Right kidney (tissue), 9 donors: ENCODE results near the gene BNIP1.
A peak's percentile ranks its signal among the peaks of the same experiment; 100 is the strongest.
"Not testable (repeated sequence)": the region's sequence is repeated elsewhere in the genome, so short reads cannot be mapped to it uniquely, and the experiment has no call there.

Source experiments
- DNase-seq: peaks from one replicate; pipeline ENCODE4 v3.0.0-alpha.2; 2016
- long read RNA-seq, 8 donors: transcript quantifications; one replicate each; lab custom pipeline, GENCODE V29; 2026

BNIP1 gene, protein sequence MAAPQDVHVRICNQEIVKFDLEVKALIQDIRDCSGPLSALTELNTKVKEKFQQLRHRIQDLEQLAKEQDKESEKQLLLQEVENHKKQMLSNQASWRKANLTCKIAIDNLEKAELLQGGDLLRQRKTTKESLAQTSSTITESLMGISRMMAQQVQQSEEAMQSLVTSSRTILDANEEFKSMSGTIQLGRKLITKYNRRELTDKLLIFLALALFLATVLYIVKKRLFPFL
- long read RNA-seq, donor 1, transcript BNIP1-202 (6 exons, 1,184 nt): major isoform, 7 of 7 reads
- long read RNA-seq, donor 1, partial matches to known transcripts: 0 of 7 reads
- long read RNA-seq, donor 1, other reads (novel, unspliced or antisense): 0 of 7 reads
- long read RNA-seq, donor 2, transcript BNIP1-202 (6 exons, 1,184 nt): major isoform, 7 of 13 reads
- long read RNA-seq, donor 2, partial matches to known transcripts: 6 of 13 reads
- long read RNA-seq, donor 2, other reads (novel, unspliced or antisense): 0 of 13 reads
- long read RNA-seq, donor 3, transcript BNIP1-202 (6 exons, 1,184 nt): major isoform, 5 of 5 reads
- long read RNA-seq, donor 3, partial matches to known transcripts: 0 of 5 reads
- long read RNA-seq, donor 3, other reads (novel, unspliced or antisense): 0 of 5 reads
- long read RNA-seq, donor 4, transcript BNIP1-202 (6 exons, 1,184 nt): major isoform, 9 of 10 reads
- long read RNA-seq, donor 4, partial matches to known transcripts: 0 of 10 reads
- long read RNA-seq, donor 4, other reads (novel, unspliced or antisense): 0 of 10 reads
- long read RNA-seq, donor 5, transcript BNIP1-202 (6 exons, 1,184 nt): major isoform, 6 of 7 reads
- long read RNA-seq, donor 5, partial matches to known transcripts: 0 of 7 reads
- long read RNA-seq, donor 5, other reads (novel, unspliced or antisense): 0 of 7 reads
- long read RNA-seq, donor 6, transcript BNIP1-202 (6 exons, 1,184 nt): major isoform, 5 of 6 reads
- long read RNA-seq, donor 6, partial matches to known transcripts: 0 of 6 reads
- long read RNA-seq, donor 6, other reads (novel, unspliced or antisense): 0 of 6 reads
- long read RNA-seq, donor 7, transcript BNIP1-202 (6 exons, 1,184 nt): major isoform, 10 of 11 reads
- long read RNA-seq, donor 7, partial matches to known transcripts: 0 of 11 reads
- long read RNA-seq, donor 7, other reads (novel, unspliced or antisense): 0 of 11 reads
- long read RNA-seq, donor 8, transcript BNIP1-202 (6 exons, 1,184 nt): major isoform, 14 of 15 reads
- long read RNA-seq, donor 8, partial matches to known transcripts: 0 of 15 reads
- long read RNA-seq, donor 8, other reads (novel, unspliced or antisense): 0 of 15 reads

- DNase-seq: peak; percentile 97
Measured at GRCh38 chr5:173144200-173145176, at the start of gene BNIP1. Gene BNIP1, plus strand, starts transcription at chr5:173144531. Its CDS starts 15 bp downstream, at chr5:173144546.

DNA sequence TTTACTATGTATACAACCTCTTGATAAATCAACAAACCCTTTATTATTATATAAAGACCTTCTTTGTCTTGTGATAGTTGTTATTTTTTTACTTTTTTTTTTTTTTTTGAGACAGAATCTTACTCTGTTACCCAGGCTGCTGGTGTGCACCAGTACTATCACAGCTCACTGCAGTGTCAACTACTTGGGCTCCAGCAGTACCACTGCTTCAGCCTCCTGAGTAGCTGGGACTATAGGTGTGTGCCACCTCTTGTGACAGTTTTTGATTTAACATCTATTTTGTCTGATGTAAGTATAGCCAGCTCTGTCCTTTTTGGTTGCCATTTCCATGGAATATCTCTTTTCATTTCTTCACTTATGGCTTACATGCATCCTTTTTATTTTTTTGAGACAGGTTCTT lies 45.5 kb upstream of the BNIP1 start:
- DNase-seq: no peak

DNA sequence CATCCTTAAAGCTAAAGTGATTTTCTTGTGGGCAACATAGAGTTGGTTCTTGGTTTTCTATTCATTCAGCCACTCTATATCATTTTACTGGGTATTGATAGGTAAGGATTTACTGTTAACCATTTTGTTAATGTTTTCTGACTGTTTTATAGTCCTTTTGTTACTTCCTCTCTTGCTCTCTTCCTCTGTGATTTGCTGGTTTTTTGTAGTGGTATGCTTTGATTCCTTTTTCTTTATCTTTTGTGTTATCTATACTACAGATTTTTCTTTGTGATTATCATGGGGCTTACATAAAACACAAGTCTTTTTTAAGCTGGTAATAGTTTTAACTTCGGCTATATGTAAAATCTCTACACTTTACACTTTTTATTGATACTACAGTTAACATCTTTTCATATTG lies 44.9 kb upstream of the BNIP1 start:
- DNase-seq: no peak

DNA sequence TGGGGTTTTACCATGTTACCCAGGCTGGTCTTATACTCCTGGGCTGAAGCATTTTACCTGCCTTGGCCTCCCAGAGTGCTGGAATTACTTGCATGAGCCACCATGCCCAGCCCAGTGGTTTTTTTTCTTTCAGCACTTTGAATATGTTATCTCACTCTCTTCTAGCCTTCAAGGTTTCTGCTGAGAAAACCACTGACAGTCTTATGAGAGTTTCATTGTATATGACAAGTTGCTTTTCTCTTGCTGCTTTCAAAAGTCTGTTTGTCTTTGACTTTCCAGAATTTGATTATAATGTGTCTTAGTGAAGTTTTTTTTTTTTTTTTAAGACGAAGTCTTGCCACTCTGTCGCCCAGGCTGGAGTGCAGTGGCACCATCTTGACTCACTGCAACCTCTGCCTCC lies 43.1 kb upstream of the BNIP1 start:
- no peak for DNase-seq

DNA sequence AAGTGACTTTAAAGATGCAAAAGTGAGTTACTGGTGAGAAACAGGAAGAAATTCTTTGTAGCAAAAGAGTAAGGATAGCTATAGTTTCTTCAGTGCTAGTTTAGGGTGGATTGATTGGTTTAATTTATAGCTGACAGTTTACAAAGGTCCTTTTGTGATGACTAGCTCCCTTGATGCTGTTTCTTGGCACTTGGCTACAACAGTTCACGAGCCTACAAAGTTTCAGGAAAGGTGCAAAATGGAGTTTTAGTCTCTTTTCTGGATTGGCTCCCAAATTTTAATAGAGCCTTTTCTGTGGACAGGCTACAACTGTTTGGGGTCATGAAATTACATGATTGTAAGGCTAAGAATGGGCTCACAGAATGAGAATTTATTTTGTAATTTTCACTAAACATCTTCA lies 40.9 kb upstream of the BNIP1 start:
- DNase-seq: no peak

DNA sequence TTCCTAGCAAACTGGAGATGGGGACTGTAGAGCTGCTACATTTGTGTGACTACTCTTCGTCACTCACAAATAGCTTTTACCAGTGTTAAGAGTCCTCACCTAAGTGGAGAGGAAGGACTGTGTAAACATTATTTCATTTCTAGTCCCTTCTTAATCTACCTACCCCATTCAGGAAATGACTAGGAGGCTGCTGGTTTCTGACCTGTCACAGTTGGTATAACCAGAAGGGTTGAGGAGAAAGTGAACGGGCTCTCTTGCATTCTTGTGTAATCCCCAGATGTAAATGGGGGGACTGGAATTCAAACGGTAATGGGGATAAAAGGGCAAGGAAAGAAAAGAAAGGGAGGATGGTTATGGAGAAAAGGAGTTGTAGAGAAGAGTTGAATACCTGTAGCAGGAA lies 35.4 kb upstream of the BNIP1 start:
- no peak for DNase-seq

- no peak for DNase-seq
Measured at GRCh38 chr5:173114536-173114935, 29.8 kb upstream of the BNIP1 start.

GRCh38 chr5:173119719-173120118 lies 24.6 kb upstream of the BNIP1 start:
- DNase-seq: no peak

DNA sequence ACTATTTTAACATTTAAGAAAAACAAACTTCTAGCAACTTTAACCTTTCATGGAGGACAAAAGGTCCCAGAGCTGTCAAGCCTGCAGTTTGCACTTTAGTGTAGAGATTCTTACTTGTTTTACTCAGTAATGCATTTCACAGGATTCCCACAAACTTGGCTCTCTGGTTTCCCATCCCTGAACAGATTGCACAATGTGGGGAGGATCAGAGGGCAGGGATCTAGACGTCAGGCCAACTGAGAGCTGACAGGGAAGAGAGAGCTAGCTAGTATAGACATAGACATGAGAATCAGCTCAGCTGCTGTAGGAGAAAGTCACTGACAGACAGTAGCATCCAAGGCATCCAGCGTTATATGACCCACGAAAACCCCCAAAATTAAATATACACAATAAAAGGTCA lies 20.9 kb upstream of the BNIP1 start:
- no peak for DNase-seq

GRCh38 chr5:173132166-173132565 lies 12.2 kb upstream of the BNIP1 start:
- not testable (repeated sequence) for DNase-seq

- DNase-seq: no peak
Measured at GRCh38 chr5:173138707-173139106, 5.6 kb upstream of the BNIP1 start.

GRCh38 chr5:173139631-173140030 lies 4.7 kb upstream of the BNIP1 start:
- no peak for DNase-seq

GRCh38 chr5:173140769-173141168 lies 3.6 kb upstream of the BNIP1 start:
- DNase-seq: no peak

DNA sequence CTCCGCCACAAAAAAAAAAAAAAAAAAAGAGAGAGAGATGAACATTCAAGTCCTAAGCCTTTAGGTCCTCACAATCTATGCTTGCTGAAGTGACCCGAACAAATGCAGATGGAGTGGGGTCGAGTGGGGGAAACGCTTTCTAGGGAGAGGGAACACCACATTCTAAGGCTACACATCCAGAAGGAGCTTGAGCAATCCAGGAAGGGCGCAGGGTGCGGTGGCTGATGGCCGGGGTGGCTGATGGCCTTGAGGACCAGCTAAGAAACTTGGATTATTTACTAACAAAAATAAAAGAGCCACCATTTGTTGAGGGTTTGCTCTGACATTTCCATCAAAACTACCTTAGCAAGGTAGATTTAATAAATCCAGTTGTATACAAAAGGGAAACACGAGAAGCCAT lies 764 bp upstream of the BNIP1 start:
- DNase-seq: no peak

GRCh38 chr5:173148354-173148753 lies 4.0 kb downstream of the BNIP1 start:
- DNase-seq: no peak

DNA sequence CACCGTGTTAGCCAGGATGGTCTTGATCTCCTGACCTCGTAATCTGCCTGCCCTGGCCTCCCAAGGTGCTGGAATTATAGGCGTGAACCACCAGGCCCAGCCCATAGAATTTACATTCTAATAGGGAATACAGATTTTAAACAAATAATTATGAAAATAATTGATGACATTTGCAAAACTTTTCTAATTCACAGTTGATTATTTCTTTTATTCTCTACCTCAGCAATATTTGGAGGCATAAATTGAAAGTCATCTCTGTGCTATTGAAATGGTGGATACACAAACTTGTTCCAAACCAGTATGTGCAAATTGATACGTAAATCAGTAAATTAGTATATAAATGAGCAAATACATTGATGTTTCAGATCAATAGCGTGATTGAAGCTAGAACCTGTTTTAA lies 8.2 kb downstream of the BNIP1 start:
- DNase-seq: no peak

GRCh38 chr5:173153842-173154241 lies 9.5 kb downstream of the BNIP1 start:
- no peak for DNase-seq

- DNase-seq: not testable (repeated sequence)
Measured at GRCh38 chr5:173154619-173155018, 10.3 kb downstream of the BNIP1 start.

- DNase-seq: no peak
Measured at GRCh38 chr5:173155912-173156311, 11.6 kb downstream of the BNIP1 start.

DNA sequence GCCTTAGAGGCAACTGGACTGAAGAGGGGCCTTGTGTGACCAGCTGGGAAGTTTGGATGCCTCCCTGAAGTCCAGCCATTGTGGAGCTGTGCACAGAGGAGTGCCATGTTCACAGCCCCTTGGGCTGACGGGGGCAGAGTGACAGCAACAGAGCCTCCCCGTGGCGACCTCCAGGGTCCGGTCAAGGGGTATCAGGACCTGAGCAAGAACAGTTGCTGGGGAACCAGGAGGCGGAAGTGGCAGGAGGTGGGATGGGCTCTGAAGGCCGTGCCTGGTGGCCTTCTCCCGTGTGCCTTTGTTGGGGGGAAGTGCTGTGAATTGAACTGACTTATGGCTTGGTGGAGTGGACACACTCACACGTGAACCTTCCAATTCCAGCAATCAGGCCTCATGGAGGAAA lies 14.0 kb downstream of the BNIP1 start:
- no peak for DNase-seq

DNA sequence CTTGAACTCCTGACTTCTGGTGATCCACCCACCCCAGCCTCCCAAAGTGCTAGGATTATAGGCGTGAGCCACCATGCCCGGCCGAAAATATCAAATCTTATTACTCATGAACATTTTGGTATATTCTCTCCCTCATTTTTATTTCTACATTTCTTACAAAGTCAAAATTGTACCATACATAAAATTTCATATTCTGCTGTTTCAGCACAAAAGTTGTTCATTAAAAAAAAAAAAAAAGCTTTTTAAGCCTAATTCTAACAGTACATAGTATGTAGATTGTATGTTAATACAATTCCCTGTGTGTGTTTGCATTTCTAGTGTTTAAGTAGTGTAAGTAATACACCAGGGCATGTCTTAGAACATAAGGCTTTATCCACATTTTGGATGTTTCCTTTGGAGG lies 14.9 kb downstream of the BNIP1 start:
- no peak for DNase-seq
